ENCODE results near the gene ARG2. TPM values are rescaled to one million over a fixed set of nuclear protein-coding genes. Genes with fewer than 3 reads are reported as not detected.

ARG2 gene
- total and polyA plus RNA-seq, 9 of the 15 experiments (the other 6 are each of a cell fraction or from before 2014, with no cell fraction given) = 6.2 to 75.0 (median 17.8) TPM

- TF ChIP-seq RREB1 (CRISPR knock-in tag; IDR thresholded peaks at IDR 0.05) = no peak
- no peak for TF ChIP-seq SIX5 (IDR thresholded peaks at IDR 0.05; ENCODE audit: borderline replicate concordance in 1 of 2, insufficient read depth in 1 of 2, low read depth in 1 of 2, low read length in 2 of 2)
- TF ChIP-seq ZNF589 (CRISPR knock-in tag; IDR thresholded peaks at IDR 0.05; ENCODE audit: low read depth) = 0 out of 2 replicates have a peak, but pooled peaks have one; percentile 56
- no peak for TF ChIP-seq HOMEZ (CRISPR knock-in tag; IDR thresholded peaks at IDR 0.05)
- no peak for TF ChIP-seq ESRRA (IDR thresholded peaks at IDR 0.05; ENCODE audit: borderline replicate concordance, low read depth)
- TF ChIP-seq YBX1 (IDR thresholded peaks at IDR 0.05) = no peak
- TF ChIP-seq MXD1 (CRISPR knock-in tag; IDR thresholded peaks at IDR 0.05; ENCODE audit: borderline replicate concordance, poor library complexity, severe bottlenecking) = no peak
- TF ChIP-seq LEF1 (IDR thresholded peaks at IDR 0.05) = peak; percentile 17; the same call in 1 of the 2 replicates
- TF ChIP-seq ARHGAP35 (IDR thresholded peaks at IDR 0.05; ENCODE audit: partially characterized antibody) = no peak
- TF ChIP-seq SMARCC2 (IDR thresholded peaks at IDR 0.05; ENCODE audit: low read depth) = no peak
- no peak for TF ChIP-seq IRF1 (CRISPR knock-in tag; IDR thresholded peaks at IDR 0.05; ENCODE audit: borderline replicate concordance)
- no peak for TF ChIP-seq SETDB1 (IDR thresholded peaks at IDR 0.05; ENCODE audit: low read length)
These were observed at the start of gene ARG2 (continued) for GRCh38 chr14:67619446-67620216.
